ENCODE results near the gene IL1RAPL1.

Gene IL1RAPL1

GRCh38 chrX:29138003-29138402 is 550.8 kb downstream of the IL1RAPL1 start:
- no peak for DNase-seq

GRCh38 chrX:29143356-29143755 is 556.1 kb downstream of the IL1RAPL1 start:
- no peak for DNase-seq

- no peak for DNase-seq
Observed at GRCh38 chrX:29143756-29144155, 556.5 kb downstream of the IL1RAPL1 start.

- no peak for DNase-seq
Observed at GRCh38 chrX:29145316-29145715, 558.1 kb downstream of the IL1RAPL1 start.

GRCh38 chrX:29148511-29148910 is 561.3 kb downstream of the IL1RAPL1 start:
- DNase-seq, result no peak

- DNase-seq, result no peak
Observed at GRCh38 chrX:29155286-29155685, 568.0 kb downstream of the IL1RAPL1 start.

GRCh38 chrX:29172880-29173279 is 585.6 kb downstream of the IL1RAPL1 start:
- DNase-seq, result no peak

GRCh38 chrX:29187264-29187663 is 600.0 kb downstream of the IL1RAPL1 start:
- DNase-seq, result no peak

- DNase-seq, result no peak
Observed at GRCh38 chrX:29196501-29196900, 609.3 kb downstream of the IL1RAPL1 start.

- no peak for DNase-seq
Observed at GRCh38 chrX:29215251-29215650, 628.0 kb downstream of the IL1RAPL1 start.

GRCh38 chrX:29225670-29226069 is 638.4 kb downstream of the IL1RAPL1 start:
- no peak for DNase-seq

- no peak for DNase-seq
Observed at GRCh38 chrX:29229802-29230201, 642.6 kb downstream of the IL1RAPL1 start.

GRCh38 chrX:29231800-29232199 is 644.6 kb downstream of the IL1RAPL1 start:
- DNase-seq, result no peak

- DNase-seq, result peak; percentile 39 to 75
Observed at GRCh38 chrX:29233592-29234183, 646.4 kb downstream of the IL1RAPL1 start.

- DNase-seq, result no peak
Observed at GRCh38 chrX:29237972-29238371, 650.7 kb downstream of the IL1RAPL1 start.

GRCh38 chrX:29241809-29242208 is 654.6 kb downstream of the IL1RAPL1 start:
- DNase-seq, result no peak

GRCh38 chrX:29242856-29243255 is 655.6 kb downstream of the IL1RAPL1 start:
- DNase-seq, result peak in 1 of 2 experiments; percentile 5

- no peak for DNase-seq
Observed at GRCh38 chrX:29243942-29244341, 656.7 kb downstream of the IL1RAPL1 start.

- no peak for DNase-seq
Observed at GRCh38 chrX:29254515-29254914, 667.3 kb downstream of the IL1RAPL1 start.

GRCh38 chrX:29257521-29257920 is 670.3 kb downstream of the IL1RAPL1 start:
- no peak for DNase-seq

GRCh38 chrX:29269390-29269789 is 682.1 kb downstream of the IL1RAPL1 start:
- no peak for DNase-seq

GRCh38 chrX:29274517-29274916 is 687.3 kb downstream of the IL1RAPL1 start:
- DNase-seq, result no peak

- DNase-seq, result no peak
Observed at GRCh38 chrX:29275928-29276327, 688.7 kb downstream of the IL1RAPL1 start.

- no peak for DNase-seq
Observed at GRCh38 chrX:29281078-29281742, 694.0 kb downstream of the IL1RAPL1 start.

- no peak for DNase-seq
Observed at GRCh38 chrX:29285664-29286063, 698.4 kb downstream of the IL1RAPL1 start.

Data from NCI-H187 (cell line).